Gastrocnemius medialis (tissue), 4 donors: ENCODE results near the gene HES5.

ENCODE experiments used
- POLR2A ChIP-seq, 2 donors: fragments of 450-650 bp; IDR thresholded peaks; one replicate each; pipeline ENCODE4 v1.6.1; 2017; ENCODE audit warnings: antibody characterized with exemption in 2 of 2, mild to moderate bottlenecking in 2 of 2, moderate library complexity in 2 of 2
- TF ChIP-seq, protein P1 (sequence below), 5 experiments: fragments of 450-650 bp in 3 of 5; fragments of 200-600 bp in 2 of 5; sonication (generic) in 2 of 5; IDR thresholded peaks in 4 of 5; conservative IDR thresholded peaks in 1 of 5; 1 replicate in 4 of 5; 2 replicates in 1 of 5; pipeline ENCODE4 v1.5.1; 2016 to 2019; ENCODE audit warnings: antibody characterized with exemption in 5 of 5, mild to moderate bottlenecking in 3 of 5, moderate library complexity in 3 of 5

DNA sequence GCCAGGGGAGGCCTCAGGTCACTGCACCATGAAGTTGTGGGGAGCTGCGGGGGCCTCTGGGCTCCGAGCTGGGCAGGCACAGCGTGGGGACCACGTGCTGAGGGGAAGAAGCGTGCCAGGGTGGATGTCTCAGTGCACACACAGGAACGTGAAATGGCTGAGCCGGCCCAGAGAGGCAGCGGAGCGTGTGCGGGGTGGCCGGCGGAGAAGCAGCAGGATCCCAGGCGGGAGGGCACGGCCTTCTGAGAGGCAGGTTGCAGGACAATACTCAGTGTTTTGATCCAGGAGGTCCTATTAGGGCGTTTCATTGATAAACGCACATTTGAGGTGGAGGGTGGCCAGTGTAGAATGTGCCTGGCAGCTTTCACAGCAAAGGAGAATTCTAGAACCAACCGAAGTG lies 39.0 kb upstream of the HES5 start:
- TF ChIP-seq, protein P1, sequence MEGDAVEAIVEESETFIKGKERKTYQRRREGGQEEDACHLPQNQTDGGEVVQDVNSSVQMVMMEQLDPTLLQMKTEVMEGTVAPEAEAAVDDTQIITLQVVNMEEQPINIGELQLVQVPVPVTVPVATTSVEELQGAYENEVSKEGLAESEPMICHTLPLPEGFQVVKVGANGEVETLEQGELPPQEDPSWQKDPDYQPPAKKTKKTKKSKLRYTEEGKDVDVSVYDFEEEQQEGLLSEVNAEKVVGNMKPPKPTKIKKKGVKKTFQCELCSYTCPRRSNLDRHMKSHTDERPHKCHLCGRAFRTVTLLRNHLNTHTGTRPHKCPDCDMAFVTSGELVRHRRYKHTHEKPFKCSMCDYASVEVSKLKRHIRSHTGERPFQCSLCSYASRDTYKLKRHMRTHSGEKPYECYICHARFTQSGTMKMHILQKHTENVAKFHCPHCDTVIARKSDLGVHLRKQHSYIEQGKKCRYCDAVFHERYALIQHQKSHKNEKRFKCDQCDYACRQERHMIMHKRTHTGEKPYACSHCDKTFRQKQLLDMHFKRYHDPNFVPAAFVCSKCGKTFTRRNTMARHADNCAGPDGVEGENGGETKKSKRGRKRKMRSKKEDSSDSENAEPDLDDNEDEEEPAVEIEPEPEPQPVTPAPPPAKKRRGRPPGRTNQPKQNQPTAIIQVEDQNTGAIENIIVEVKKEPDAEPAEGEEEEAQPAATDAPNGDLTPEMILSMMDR (IDR thresholded peaks at IDR 0.05 in 4 of 5, conservative IDR thresholded peaks at IDR 0.05 in 1 of 5) = no peak
- no peak for TF ChIP-seq POLR2A (IDR thresholded peaks at IDR 0.05)
